ENCODE measurements around the gene GABRD. TPM values are rescaled to one million over a fixed set of nuclear protein-coding genes. Genes with fewer than 3 reads are reported as not detected.

The GABRD gene
- polyA plus RNA-seq, 4 donors = 1.4 to 2.2 (median 1.8) TPM

DNA sequence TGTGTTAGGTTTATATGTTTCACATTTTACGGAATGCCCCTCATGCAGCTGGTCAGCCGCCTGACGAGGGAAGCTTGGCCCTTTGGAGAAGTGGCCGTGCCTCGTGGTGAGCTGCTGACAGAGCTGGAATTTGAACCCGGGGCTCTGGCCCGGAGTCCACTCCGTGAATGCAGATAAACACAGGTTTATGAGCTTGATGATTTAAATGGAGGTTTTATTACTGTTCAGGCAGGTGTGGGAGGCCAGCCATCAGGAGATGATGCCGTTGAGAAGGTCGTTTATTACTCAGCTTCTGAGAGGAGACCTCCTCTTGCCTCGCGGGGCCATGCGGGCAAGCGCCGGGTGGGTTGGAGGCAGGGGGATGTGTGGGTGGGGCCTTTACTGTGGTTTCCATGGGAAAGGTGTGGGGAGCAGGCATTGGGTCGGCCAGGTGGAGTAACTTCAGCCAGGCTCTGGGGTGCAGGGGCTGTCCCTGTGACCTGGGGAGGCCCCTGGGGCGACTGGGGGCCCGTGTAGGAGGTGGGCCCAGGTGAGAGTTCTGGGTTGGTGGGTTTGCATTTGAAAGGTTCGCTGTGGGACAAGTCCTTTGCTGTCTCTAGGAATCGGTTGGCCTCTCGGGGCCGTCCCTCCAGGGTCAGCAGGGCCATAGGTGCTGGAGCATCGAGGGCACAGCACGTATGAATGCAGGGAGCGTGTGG is 53.1 kb downstream of the GABRD start:
- DNase-seq (ENCODE audit: low read depth in 4 of 4, low spot score in 2 of 4) = no peak

DNA sequence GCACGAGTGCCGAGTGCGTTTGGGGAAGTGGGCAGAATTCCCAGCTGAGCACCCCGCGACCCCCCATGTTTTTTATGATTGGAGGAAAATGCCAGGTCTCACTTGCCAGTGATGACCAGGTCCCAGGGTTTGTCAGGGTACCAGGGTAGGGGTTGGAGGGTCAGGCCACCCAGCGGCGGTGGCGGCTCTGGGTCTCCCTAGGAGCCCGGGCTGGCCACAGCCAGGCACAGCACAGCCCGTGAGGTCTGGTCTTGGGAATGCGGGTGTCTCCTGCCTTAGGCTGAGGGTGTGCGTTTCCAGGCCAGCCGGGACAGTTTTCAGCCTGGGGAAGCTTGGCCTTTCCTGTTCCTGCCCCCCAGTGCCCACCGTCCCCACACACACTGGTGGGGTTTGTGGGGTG is 53.7 kb downstream of the GABRD start:
- DNase-seq (ENCODE audit: low read depth in 4 of 4, low spot score in 2 of 4) = no peak

DNA sequence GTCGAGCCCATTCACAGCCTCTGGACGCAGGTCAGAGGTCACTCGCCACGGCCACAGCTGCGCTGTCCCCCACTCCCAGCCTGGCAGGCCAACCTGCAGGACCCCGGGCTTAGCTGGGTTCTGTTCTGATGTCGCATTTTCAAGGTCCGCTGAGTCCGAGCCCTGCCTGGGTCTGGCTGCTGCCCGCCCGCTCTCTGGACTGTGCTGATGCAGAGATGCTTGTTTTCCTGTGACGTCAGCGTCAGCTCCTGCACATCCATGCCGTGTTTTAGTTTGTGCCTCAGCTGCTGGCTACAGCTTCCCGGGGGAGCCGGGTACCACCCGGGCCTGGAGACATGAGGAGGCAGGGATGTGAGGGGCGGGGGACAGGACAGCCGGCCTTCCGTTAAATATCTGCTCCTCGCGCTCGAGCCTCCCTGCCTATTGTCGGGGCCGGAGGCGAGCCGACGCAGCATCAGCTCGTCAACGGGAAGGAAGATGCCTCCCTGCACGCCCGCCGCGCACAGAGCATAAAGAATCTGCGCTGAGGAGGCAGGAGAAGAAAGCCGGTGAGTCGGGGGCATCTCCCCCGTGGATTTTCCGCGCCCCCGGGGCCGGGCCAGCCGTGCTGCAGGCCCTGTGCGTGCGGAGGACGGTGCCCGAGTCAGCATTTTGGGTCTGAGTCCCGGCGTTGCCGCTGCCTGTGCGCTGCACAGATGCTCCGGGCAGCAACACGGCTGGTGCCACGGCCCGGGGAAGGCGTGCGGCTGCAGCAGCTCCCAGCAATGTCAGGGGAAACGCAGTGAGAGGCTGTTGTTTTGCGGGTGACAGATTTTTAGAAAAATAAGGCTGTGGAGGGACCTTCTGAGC is 54.5 kb downstream of the GABRD start:
- peak in 1 of 4 donors; percentile 71 for DNase-seq (ENCODE audit: low read depth in 4 of 4, low spot score in 2 of 4)

DNA sequence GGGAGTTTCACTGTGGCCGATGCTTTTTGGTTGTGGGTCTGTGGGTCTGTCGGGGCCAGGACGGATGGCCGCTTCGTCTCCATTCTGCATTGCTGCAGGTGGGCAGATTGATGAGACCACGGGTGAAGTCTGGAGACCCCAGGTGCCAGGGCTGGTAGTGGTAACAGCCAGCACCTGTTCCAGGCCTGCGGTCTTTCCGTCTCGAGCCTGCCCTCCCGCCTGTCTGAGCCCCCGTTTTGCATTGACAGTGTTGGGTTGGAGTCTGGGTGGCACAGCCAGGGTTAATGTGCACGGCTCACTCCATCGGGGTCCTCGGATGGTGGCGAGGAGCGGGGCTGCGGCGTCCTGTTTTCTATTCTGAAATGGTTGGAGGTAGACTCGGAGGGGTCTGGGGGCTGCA is 55.3 kb downstream of the GABRD start:
- no peak for DNase-seq (ENCODE audit: low read depth in 4 of 4, low spot score in 2 of 4)

DNA sequence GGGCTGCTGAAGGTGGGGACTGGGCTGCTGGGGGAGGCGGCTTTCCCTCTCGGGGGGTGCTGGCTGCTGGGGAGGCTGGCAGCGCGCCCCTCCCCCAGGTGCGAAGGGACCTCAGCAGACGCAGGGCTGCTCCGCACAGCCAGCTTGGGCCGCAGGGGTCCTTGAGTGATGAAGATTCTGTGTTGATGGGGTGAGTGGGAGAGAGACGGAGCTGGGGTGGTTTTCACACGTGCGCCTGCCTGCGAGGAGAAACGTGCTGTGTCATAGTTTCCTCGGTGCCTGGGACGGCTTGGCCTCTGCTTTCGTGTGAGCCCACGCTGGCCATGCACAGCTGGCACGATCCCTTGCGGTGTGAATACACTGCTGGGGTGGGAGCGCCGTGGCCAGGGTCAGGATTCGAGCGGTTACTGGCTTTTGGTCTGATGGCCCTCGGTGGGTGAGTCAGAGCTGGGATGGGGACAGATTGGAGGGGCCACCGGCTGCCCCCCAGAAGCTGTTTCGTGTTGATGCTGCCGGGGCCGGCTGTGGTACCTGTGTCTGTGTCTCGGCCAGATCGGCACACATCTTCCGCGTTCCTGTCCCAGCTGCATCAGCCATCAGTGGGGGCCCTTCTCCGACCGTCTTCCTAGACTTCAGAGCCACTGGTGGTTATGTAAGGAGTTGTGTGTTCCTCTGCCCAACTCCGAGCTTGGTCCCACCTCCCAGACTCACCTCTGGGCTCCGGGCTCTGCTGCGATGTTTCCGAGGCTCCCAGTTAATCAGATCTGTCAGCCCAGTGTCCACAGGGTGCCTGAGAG is 56.0 kb downstream of the GABRD start:
- DNase-seq (ENCODE audit: low read depth in 4 of 4, low spot score in 2 of 4) = no peak

DNA sequence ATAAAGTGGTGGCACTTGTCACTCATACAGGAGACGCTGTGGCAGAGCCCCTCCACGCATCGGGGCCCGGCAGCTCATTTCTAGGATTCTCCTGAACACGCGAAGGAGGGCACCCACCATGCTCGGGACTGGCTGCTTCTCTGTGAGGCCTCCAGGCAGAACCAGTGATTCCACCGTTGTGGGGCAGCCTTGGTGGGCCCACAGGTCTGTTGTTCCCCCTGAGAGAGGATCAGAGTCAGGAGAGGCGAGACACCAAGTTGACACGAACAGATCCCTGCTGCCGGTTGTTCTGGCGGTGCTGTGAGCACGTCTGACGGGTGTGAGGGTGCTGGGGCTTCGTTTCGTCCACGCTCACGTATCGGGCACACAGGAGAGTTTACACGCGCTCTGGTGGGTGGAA is 57.7 kb downstream of the GABRD start:
- no peak for DNase-seq (ENCODE audit: low read depth in 4 of 4, low spot score in 2 of 4)

DNA sequence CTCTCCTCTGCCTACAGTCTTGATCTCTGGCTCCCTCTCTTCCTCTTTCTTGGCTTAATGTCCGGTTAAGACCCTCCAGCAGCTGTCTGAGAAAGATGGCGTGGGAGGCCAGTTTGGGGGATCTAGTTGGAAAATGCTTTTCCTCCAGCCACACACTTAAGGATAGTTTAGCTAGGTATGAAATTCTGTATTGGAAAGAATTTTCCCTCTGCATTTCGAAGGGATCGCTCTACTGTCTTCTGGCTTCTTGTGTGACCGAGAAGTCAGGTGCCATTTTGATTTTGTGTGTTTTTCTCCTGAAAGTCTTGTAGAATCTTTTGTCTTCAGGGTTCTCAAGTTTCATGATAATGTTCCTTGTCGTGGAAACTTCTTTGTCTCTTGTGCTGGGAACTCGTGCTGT is 59.0 kb downstream of the GABRD start:
- no peak for DNase-seq (ENCODE audit: low read depth in 4 of 4, low spot score in 2 of 4)

DNA sequence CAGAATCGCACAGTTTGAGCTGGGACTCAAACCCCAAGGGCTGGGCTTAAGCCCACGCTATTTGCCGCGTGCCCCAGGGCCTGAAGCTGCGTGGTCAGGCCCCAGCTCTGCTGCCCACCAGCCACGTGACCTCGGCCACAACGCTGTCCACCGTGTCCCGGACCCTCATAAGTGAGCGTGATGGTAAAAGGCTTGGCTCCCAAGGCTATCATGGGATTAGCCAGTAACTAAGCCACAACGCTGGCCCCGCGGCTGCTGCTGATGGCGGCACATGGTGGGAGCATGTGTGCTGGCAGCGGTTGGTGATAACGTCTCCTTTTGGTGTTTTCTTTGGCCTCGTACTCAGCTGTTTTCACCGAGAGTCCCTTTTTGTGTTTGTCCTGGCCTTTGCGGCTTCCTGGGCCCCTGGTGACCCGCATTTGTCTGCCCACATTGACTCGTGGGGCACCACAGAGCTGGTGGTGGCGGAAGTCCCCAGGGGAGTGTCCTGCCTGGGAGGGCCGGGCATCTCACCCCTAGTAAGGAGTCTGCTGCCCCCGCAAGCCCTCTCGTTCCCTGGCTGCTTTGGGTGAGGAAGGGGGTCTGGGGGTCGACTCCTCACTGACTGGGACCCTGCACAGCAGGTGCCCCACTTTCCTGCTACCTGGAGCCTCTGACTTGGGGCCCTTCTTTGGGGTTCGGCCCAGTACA is 60.4 kb downstream of the GABRD start:
- no peak for DNase-seq (ENCODE audit: low read depth in 4 of 4, low spot score in 2 of 4)

DNA sequence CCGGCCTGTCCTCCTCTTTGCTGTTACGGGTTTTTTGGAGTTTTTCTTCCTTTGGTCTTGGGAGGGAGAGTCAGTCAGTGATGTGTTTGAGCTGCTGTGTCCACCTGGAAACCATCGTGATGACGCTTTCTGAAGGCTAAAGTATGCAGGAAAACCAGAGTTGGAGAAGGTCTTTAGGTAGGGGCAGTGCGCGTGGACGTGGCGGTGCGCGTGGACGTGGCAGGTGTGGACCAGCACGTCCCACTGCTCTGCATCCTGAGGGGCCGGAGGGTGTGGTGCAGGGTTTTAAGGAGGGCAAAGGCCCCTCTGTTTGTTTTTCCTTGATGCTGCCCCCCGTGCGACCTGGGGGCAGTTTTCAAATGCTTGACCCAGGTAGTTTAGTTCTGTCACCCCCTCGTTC is 61.0 kb downstream of the GABRD start:
- DNase-seq (ENCODE audit: low read depth in 4 of 4, low spot score in 2 of 4) = no peak

Other genes starting within 250 kb of the GABRD start
- 10 to 100 TPM; 40.8 to 62.0 (median 50.9) TPM for gene NADK, start 240.9 kb upstream of the GABRD start, polyA plus RNA-seq (ENCODE audit: insufficient read length in 4 of 4)
- gene GNB1, start 128.3 kb upstream of the GABRD start, polyA plus RNA-seq (ENCODE audit: insufficient read length in 4 of 4) = 100 to 1,000 TPM; 261 to 315 (median 282) TPM
- gene CALML6, start 104.1 kb upstream of the GABRD start, polyA plus RNA-seq (ENCODE audit: insufficient read length in 4 of 4) = 1 to 10 TPM in 2 of 4 donors, under 1 TPM in 2; 0.27 to 1.4 (median 0.70) TPM
- 1 to 10 TPM in 3 of 4 donors, under 1 TPM in 1; 0.85 to 2.8 (median 1.5) TPM for gene TMEM52, start 100.1 kb upstream of the GABRD start, polyA plus RNA-seq (ENCODE audit: insufficient read length in 4 of 4)
- gene CFAP74, start 15.6 kb upstream of the GABRD start, polyA plus RNA-seq (ENCODE audit: insufficient read length in 4 of 4) = under 1 TPM; 0.45 to 0.68 (median 0.58) TPM
- 10 to 100 TPM; 28.9 to 36.1 (median 33.0) TPM for gene PRKCZ, start 31.1 kb downstream of the GABRD start, polyA plus RNA-seq (ENCODE audit: insufficient read length in 4 of 4)
- 10 to 100 TPM; 24.4 to 76.3 (median 60.8) TPM for gene FAAP20, start 175.4 kb downstream of the GABRD start, polyA plus RNA-seq (ENCODE audit: insufficient read length in 4 of 4)
- 10 to 100 TPM; 45.4 to 62.9 (median 58.6) TPM for gene SKI, start 209.0 kb downstream of the GABRD start, polyA plus RNA-seq (ENCODE audit: insufficient read length in 4 of 4)